ENCODE data around the gene MAP3K5.
"Not testable (repeated sequence)": the region's sequence is repeated elsewhere in the genome, so short reads cannot be mapped to it uniquely, and the experiment has no call there.

Gene MAP3K5

DNA sequence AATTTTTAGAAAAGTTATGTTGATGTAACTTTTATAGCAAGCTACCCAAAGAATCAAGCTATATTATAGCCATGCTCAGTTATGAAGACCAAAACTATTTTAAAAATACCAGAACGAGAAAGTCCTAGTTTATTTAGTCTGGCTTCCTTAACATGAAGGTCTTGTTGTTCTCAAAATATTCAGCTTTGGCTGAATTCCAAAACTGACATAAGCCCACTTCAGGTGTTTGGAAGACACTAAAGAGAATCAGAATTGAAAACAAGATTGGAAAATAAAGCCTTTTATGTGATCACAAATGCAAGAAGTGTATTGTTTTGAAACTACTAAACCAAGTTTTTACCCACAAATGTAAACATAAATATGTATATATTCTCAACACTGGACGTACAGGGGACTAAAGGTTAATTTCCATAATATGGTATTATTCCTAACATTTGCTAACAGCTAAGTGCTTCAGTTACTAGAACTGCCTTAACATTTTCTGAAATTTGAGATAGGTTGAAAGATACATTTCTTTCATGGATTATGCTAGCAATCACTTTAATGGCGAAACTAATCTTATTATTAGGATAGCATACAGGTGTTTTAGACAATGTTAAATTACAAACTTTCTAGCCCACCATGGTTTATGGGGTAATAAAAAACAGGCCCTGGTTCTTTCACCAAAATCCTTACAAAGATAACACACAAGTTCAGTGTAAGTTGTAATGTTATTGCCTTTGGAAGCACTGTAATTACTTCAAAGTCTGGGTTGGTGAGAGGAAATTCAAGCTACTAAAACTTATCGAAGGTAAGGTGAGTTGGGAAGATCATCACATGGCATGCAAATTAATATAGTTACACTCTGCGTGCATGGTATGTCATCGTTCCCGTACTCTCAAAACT, 1.6 kb downstream of the MAP3K5 start:
- Histone ChIP-seq H3K27me3 (ENCODE audit: control insufficient read depth, insufficient read depth, low read length) (peaks cover 51% of the 10 kb centered on the region), H3K4me3 (ENCODE audit: low read length) (peak overlapping the region; percentile 81), H3K9me3 (ENCODE audit: control insufficient read depth, low read depth, low read length) (no peaks in the 10 kb centered on the region), H3K4me1 (ENCODE audit: control insufficient read depth, low read depth, low read length) (peaks cover 3% of the 10 kb centered on the region), H3K36me3 (ENCODE audit: control insufficient read depth, low read depth, low read length) (no peaks in the 10 kb centered on the region), H3K9ac (ENCODE audit: low read length) (no peak overlapping the region), H3K27ac (ENCODE audit: low read length) (no peak overlapping the region)

DNA sequence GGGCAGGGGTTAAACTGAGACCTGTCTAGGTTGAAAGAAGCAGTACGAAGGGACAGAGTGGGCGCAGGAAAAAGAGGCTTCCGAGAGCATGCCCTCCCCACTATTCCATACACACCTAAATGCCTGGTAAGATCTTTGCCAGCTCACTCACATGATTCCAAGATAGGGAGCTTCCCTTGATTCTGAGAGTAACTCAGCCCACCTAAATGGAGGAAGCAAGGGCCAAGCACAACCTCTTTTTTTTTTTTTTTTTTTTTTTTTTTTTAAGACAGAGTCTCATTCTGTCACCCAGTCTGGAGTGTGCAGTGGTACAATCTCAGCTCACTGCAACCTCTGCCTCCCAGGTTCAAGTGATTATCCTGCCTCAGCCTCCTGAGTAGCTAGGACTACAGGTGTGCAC, 2.8 kb downstream of the MAP3K5 start:
- H3K36me3 ChIP-seq (ENCODE audit: control insufficient read depth, low read depth, low read length); H3K9me3 ChIP-seq (ENCODE audit: control insufficient read depth, low read depth, low read length); H3K4me1 ChIP-seq (ENCODE audit: control insufficient read depth, low read depth, low read length); H3K4me3 ChIP-seq (ENCODE audit: low read length); H3K27ac ChIP-seq (ENCODE audit: low read length); H3K9ac ChIP-seq (ENCODE audit: low read length): not testable (repeated sequence)
- H3K27me3 ChIP-seq (ENCODE audit: control insufficient read depth, insufficient read depth, low read length), result peaks cover 51% of the 10 kb centered on the region

DNA sequence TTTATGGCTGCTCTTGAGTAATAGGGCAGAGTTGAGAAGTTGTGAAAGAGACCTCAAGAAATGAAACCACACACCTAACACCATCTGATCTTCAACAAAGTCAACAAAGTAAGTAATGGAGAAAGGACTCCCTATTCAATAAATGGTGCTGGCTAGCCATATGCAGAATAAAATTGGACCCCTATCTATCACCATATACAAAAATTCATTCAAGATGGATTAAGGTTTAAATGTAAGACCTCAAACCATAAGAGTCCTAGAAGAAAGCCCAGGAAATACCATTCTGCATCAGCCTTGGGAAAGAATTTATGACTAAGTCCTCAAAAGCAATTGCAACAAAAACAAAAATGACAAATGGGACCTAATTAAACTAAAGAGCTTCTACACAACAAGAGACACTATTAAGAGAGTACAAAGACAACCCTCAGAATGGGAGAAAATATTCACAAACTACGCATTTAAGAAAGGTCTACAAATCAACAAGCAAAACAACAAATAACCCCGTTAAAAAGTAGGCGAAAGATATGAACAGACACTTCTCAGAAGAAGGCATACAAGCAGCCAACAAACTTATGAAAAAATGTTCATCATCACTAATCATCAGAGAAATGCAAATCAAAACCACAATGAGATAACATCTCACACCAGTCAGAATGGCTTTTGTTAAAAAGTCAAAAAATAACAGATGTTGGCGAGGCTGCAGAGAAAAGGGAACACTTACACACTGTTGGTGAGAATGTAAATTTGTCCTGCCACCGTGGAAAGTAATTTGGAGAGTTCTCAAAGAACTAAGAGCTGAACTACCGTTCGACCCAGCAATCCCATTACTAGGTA, 4.0 kb downstream of the MAP3K5 start:
- Histone ChIP-seq H3K27me3 (ENCODE audit: control insufficient read depth, insufficient read depth, low read length) (peaks cover 41% of the 10 kb centered on the region), H3K4me1 (ENCODE audit: control insufficient read depth, low read depth, low read length) (peaks cover 3% of the 10 kb centered on the region), H3K4me3 (ENCODE audit: low read length) (no peak overlapping the region), H3K9me3 (ENCODE audit: control insufficient read depth, low read depth, low read length) (no peaks in the 10 kb centered on the region), H3K27ac (ENCODE audit: low read length) (no peak overlapping the region), H3K36me3 (ENCODE audit: control insufficient read depth, low read depth, low read length) (no peaks in the 10 kb centered on the region), H3K9ac (ENCODE audit: low read length) (no peak overlapping the region)

DNA sequence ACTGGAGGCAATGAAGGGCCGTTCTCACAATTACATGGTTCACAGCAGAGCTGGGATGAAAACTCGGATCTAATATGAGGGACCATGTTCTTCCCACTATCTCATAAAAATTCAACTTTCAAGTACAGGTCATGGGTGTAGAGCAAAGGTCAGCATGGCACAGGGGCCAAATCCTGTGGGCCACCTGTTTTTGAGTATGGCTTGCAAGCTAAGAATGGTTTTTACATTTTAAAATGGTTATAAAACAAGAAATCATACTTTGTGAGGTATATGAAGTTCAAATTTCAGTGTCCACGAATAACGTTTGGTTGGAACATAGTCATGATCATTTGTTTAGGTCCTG, 4.6 kb downstream of the MAP3K5 start:
- Histone ChIP-seq H3K27me3 (ENCODE audit: control insufficient read depth, insufficient read depth, low read length) (peaks cover 35% of the 10 kb centered on the region), H3K27ac (ENCODE audit: low read length) (no peak overlapping the region), H3K4me3 (ENCODE audit: low read length) (no peak overlapping the region), H3K9ac (ENCODE audit: low read length) (no peak overlapping the region), H3K4me1 (ENCODE audit: control insufficient read depth, low read depth, low read length) (no peaks in the 10 kb centered on the region), H3K36me3 (ENCODE audit: control insufficient read depth, low read depth, low read length) (no peaks in the 10 kb centered on the region), H3K9me3 (ENCODE audit: control insufficient read depth, low read depth, low read length) (no peaks in the 10 kb centered on the region)

DNA sequence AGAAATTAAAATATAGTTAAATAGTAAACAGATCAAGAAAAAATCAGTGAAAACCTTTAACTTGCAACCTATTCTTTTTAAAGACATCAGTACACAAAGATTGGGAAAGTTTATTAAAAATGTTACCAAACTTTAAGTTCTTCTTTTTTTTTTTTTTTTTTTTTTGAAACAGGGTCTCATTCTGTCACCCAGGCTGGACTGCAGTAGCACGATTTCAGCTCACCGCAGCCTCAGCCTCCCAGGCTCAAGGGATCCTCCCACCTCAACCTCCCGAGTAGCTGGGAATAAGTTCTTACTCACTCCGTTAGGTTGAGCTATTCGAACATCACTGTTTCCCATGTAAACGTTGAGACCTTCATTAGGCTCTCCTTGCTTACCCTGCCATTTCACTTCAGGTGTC, 5.6 kb downstream of the MAP3K5 start:
- H3K4me3 ChIP-seq (ENCODE audit: low read length), result no peak overlapping the region
- no peaks in the 10 kb centered on the region for H3K4me1 ChIP-seq (ENCODE audit: control insufficient read depth, low read depth, low read length)
- peaks cover 26% of the 10 kb centered on the region for H3K27me3 ChIP-seq (ENCODE audit: control insufficient read depth, insufficient read depth, low read length)
- no peak overlapping the region for H3K27ac ChIP-seq (ENCODE audit: low read length)
- no peaks in the 10 kb centered on the region for H3K36me3 ChIP-seq (ENCODE audit: control insufficient read depth, low read depth, low read length)
- H3K9ac ChIP-seq (ENCODE audit: low read length), result no peak overlapping the region
- no peaks in the 10 kb centered on the region for H3K9me3 ChIP-seq (ENCODE audit: control insufficient read depth, low read depth, low read length)

DNA sequence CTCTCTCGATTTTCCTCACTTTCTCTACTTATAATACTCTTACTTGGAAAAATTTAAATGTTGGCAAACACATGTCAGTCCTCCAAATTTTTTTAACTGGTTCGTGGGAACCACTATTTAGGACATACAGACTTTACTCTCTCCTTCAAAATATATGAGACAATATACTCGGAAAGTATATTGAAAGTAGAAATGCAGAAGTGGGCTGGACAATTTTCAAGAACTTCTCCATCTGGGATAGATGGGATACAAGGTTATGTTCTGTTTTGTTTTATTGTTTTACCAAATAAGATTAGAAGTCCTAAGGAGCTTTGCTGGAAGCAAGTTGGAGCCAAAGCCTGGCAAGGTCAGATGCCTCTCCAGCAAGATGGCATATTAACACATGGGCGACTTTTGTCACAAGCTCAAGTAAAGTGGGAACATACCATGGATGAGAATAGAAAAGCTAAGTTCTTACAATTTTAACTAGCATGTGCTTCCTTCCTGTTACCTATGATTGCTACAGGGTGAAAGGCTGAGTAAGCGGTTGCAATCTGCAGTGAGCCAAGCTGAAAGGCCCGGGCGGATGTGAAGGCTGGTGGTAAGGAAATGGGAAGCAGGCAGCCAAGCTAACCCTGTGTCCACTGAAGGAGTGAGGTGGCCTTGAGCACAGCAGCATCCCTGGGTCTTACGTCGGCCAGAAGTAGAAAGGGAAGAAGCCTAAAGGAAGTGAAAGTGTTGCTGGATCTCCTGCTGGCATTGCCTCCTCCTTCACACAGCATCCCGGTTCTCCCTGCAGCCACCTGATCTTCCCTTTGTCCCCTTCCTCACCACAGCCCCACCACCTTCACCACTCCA, 7.1 kb downstream of the MAP3K5 start:
- H3K9ac ChIP-seq (ENCODE audit: low read length), result no peak overlapping the region
- H3K4me1 ChIP-seq (ENCODE audit: control insufficient read depth, low read depth, low read length), result no peaks in the 10 kb centered on the region
- H3K36me3 ChIP-seq (ENCODE audit: control insufficient read depth, low read depth, low read length), result no peaks in the 10 kb centered on the region
- no peak overlapping the region for H3K27ac ChIP-seq (ENCODE audit: low read length)
- no peaks in the 10 kb centered on the region for H3K9me3 ChIP-seq (ENCODE audit: control insufficient read depth, low read depth, low read length)
- H3K27me3 ChIP-seq (ENCODE audit: control insufficient read depth, insufficient read depth, low read length), result peaks cover 10% of the 10 kb centered on the region
- H3K4me3 ChIP-seq (ENCODE audit: low read length), result no peak overlapping the region

DNA sequence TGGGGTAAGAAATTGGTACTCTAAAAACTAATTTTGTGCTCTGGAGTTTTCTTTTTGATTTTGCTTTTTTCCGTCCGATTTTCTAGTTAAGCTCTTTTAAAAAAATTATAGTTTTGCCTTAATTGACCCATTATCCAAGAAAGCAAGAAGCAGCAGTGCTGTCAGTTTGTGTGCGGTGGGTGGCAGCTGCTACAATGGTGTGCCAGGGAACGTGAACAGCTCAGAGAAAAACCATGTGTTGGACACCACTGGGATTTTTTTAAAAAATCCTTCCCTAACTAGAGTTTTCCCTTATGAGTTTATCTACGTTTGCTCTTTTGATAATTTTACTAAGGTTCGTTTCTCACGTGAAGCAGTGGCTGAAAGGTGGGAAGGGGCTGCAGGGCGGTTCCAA, 8.0 kb downstream of the MAP3K5 start:
- Histone ChIP-seq H3K4me1 (ENCODE audit: control insufficient read depth, low read depth, low read length) (no peaks in the 10 kb centered on the region), H3K36me3 (ENCODE audit: control insufficient read depth, low read depth, low read length) (no peaks in the 10 kb centered on the region), H3K4me3 (ENCODE audit: low read length) (no peak overlapping the region), H3K9ac (ENCODE audit: low read length) (no peak overlapping the region), H3K27me3 (ENCODE audit: control insufficient read depth, insufficient read depth, low read length) (peaks cover 2% of the 10 kb centered on the region), H3K27ac (ENCODE audit: low read length) (no peak overlapping the region), H3K9me3 (ENCODE audit: control insufficient read depth, low read depth, low read length) (no peaks in the 10 kb centered on the region)

DNA sequence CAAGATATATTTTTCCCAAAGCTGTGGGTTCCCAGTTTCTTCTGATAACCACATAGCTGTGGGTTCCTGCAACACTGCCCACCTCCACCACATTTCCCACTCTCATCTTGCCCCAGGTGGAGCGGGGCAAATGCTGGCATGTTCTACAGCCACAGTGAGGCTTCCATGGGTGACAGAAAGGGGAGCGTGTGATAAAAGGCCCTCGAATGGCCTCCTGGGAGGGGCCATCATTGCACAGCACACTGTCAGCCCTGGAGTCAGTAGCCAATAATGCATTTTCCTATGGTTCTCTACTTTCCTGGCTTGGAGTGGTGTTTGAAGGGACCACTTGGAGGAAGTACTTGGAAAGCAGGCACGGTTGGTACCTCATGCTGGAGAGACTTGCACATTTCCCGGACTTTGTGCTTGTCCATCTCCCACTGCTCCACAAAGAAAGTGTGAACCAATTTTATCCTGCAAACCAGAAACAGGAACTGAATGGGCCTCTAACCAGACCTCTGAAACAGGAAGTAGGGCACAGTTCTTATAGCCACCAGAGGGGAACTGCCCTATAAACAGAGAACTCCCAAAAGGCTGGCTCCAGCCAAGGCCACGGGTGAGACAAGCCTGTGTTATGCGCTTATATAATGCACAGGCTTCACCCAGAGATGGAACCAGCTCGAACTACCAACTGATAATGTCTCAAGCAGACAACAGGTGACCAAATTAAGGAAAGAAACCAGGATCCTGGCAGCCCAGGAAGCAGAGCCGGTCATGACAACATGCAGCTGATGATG, 8.6 kb downstream of the MAP3K5 start:
- Histone ChIP-seq H3K36me3 (ENCODE audit: control insufficient read depth, low read depth, low read length) (no peaks in the 10 kb centered on the region), H3K4me1 (ENCODE audit: control insufficient read depth, low read depth, low read length) (no peaks in the 10 kb centered on the region), H3K4me3 (ENCODE audit: low read length) (no peak overlapping the region), H3K9ac (ENCODE audit: low read length) (no peak overlapping the region), H3K27ac (ENCODE audit: low read length) (no peak overlapping the region), H3K27me3 (ENCODE audit: control insufficient read depth, insufficient read depth, low read length) (no peaks in the 10 kb centered on the region), H3K9me3 (ENCODE audit: control insufficient read depth, low read depth, low read length) (no peaks in the 10 kb centered on the region)

DNA sequence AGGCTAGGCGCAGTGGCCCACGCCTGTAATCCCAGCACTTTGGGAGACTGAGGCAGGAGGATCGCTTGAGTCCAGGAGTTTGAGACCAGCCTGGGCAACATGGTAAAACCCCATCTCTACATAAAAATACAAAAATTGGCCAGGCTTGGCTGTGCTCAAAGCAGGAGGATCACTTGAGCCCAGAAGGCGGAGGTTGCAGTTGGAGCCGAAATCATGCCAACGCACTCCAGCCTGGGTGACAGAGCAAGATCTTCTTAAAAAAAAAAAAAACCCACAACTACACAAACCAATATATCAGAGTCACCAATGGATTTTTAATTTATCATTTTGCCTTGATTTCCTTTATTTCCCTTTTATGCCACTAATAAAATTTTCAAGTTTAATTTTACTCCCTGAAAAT, 9.3 kb downstream of the MAP3K5 start:
- H3K9me3 ChIP-seq (ENCODE audit: control insufficient read depth, low read depth, low read length), result no peaks in the 10 kb centered on the region
- no peak overlapping the region for H3K9ac ChIP-seq (ENCODE audit: low read length)
- no peaks in the 10 kb centered on the region for H3K36me3 ChIP-seq (ENCODE audit: control insufficient read depth, low read depth, low read length)
- no peaks in the 10 kb centered on the region for H3K4me1 ChIP-seq (ENCODE audit: control insufficient read depth, low read depth, low read length)
- H3K27ac ChIP-seq (ENCODE audit: low read length), result no peak overlapping the region
- no peak overlapping the region for H3K4me3 ChIP-seq (ENCODE audit: low read length)
- no peaks in the 10 kb centered on the region for H3K27me3 ChIP-seq (ENCODE audit: control insufficient read depth, insufficient read depth, low read length)

DNA sequence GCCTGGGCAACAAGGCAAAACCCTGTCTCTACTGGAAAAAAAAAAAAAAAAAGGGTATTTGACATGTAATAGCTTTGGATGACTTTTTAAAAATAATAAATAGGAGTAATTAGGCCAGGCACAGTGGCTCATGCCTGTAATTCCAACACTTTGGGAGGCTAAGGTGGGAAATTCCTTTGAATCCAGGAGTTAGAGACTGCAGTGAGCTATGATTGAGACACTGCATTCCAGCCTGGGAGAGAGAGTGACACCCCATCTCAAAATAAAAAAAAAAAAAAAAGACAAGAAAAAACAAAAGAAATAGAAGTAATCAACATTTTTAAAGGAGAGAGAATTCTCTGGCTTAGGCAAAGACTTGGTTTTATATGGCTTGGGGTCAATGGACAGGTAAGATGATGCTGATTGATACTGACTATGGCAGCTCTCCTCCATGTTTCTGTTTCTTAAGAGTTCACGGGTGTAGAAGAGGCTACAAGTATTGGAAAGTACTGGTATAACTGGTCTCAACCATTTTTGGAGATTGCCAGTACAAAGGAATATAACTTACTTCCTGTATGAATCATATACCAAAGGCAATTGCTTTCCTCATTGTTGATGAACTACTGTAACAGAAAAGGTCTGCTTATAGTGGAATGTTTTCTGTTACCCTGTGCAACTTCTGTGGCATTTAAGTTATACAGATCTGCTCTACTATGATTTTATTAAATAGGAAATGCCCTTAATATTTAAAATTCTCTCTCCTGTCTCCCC, 10.1 kb downstream of the MAP3K5 start:
- Histone ChIP-seq H3K4me1 (ENCODE audit: control insufficient read depth, low read depth, low read length) (no peaks in the 10 kb centered on the region), H3K27me3 (ENCODE audit: control insufficient read depth, insufficient read depth, low read length) (no peaks in the 10 kb centered on the region), H3K9ac (ENCODE audit: low read length) (no peak overlapping the region), H3K36me3 (ENCODE audit: control insufficient read depth, low read depth, low read length) (no peaks in the 10 kb centered on the region), H3K4me3 (ENCODE audit: low read length) (no peak overlapping the region), H3K27ac (ENCODE audit: low read length) (no peak overlapping the region), H3K9me3 (ENCODE audit: control insufficient read depth, low read depth, low read length) (no peaks in the 10 kb centered on the region)

Measured in iPS-18a (cell line).